Nephron (organoid): ENCODE data around the gene ZC2HC1C.

ENCODE experiments used
- H3K27ac Mint-ChIP-seq, 3 experiments: 2 replicates each; pipeline ENCODE4 v1.8.0; 2020; ENCODE audit warnings: mixed read lengths in 3 of 3, mild to moderate bottlenecking in 2 of 3, moderate library complexity in 1 of 3
- H3K27me3 Mint-ChIP-seq: 2 replicates; pipeline ENCODE4 v1.8.0; 2021; ENCODE audit warnings: low read depth, mild to moderate bottlenecking, moderate library complexity, mixed read lengths
- H3K36me3 Mint-ChIP-seq: 2 replicates; pipeline ENCODE4 v1.8.0; 2020; ENCODE audit warnings: low read depth, mixed read lengths
- H3K4me1 Mint-ChIP-seq: 2 replicates; pipeline ENCODE4 v1.8.0; 2020; ENCODE audit warnings: mixed read lengths
- H3K4me3 Mint-ChIP-seq, 3 experiments: 2 replicates each; pipeline ENCODE4 v1.8.0; 2020; ENCODE audit warnings: mild to moderate bottlenecking in 3 of 3, mixed read lengths in 3 of 3, moderate library complexity in 2 of 3
- H3K9me3 Mint-ChIP-seq: 2 replicates; pipeline ENCODE4 v1.8.0; 2020; ENCODE audit warnings: mixed read lengths
- TF ChIP-seq, protein P1 (sequence below), 3 experiments: fragments of 200-600 bp; sonication (generic); IDR thresholded peaks; one replicate each; pipeline ENCODE4 v1.5.0; 2021; ENCODE audit warnings: antibody characterized with exemption in 3 of 3; ENCODE audit not compliant: unreplicated experiment in 3 of 3

ZC2HC1C gene

DNA sequence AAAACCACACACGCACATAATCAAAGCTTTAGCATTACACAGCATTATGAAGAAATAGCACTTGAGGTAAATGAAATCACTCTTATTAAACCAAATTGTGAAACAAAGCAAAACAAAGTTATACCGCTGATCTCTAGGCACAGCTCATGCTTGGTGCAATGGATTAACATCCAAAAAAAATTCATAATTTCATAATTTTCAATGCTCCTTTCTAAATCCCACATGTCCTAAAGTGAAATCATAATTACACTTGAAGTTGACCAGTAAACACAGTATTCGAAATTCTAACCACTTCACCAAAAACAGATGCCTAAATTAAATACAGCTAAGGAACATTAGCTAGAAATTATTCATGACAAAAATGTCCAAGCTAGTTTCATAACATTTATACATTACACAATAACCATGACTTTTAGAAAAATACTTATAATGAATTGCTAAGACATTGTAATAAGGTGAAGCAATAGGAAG is 19.7 kb upstream of the ZC2HC1C start:
- H3K9me3 Mint-ChIP-seq, result peaks cover 4% of the 10 kb centered on the region
- H3K27ac Mint-ChIP-seq, result peak overlapping the region; percentile 89 to 96 (median 90)
- H3K36me3 Mint-ChIP-seq, result peaks cover 43% of the 10 kb centered on the region
- H3K27me3 Mint-ChIP-seq, result no peaks in the 10 kb centered on the region
- H3K4me3 Mint-ChIP-seq, result peak overlapping the region; percentile 81 to 85 (median 84)
- TF ChIP-seq, protein P1, sequence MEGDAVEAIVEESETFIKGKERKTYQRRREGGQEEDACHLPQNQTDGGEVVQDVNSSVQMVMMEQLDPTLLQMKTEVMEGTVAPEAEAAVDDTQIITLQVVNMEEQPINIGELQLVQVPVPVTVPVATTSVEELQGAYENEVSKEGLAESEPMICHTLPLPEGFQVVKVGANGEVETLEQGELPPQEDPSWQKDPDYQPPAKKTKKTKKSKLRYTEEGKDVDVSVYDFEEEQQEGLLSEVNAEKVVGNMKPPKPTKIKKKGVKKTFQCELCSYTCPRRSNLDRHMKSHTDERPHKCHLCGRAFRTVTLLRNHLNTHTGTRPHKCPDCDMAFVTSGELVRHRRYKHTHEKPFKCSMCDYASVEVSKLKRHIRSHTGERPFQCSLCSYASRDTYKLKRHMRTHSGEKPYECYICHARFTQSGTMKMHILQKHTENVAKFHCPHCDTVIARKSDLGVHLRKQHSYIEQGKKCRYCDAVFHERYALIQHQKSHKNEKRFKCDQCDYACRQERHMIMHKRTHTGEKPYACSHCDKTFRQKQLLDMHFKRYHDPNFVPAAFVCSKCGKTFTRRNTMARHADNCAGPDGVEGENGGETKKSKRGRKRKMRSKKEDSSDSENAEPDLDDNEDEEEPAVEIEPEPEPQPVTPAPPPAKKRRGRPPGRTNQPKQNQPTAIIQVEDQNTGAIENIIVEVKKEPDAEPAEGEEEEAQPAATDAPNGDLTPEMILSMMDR (IDR thresholded peaks at IDR 0.05; ENCODE audit: unreplicated experiment in 3 of 3), result no peak
- peaks cover 27% of the 10 kb centered on the region for H3K4me1 Mint-ChIP-seq

DNA sequence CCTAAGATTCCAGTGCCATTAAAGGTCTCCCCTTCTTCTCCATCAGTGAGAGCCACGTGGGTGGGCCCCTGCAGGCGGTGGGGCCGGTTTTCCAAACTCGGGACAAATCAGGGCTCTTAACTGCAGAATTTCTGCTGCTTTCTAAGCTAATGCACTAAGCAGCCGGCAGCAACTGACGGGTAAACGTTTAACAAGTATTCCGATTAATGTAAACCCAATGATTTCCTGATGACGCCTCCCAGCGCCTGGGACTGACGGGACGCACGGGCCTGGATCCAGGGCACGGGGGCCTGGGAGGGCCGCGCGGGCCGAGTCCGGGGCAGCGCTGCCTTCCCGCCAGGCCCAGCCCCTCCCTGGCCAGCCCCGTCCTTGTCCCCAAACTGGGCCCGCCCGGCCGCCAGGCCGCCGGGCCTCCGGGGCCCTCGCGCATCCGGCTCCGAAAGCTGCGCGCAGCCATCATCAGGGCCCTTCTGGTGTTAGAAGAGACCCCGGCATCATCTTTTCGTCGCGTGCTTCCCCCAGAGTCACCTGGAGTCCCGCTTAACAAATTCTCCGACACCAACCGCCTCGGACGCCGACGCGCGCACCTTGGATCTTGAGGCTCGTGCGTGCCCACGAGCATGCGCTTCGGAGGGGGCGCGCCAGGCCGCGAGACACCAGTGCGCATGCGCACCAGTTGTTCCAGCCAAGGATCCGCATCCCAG is 18.4 kb upstream of the ZC2HC1C start, which contains the start of gene MLH3:
Gene MLH3 (minus strand): TSS at position 616 of the 704 bp plus-strand sequence. CDS start 1,812 bp downstream, outside the sequence.
- H3K27me3 Mint-ChIP-seq, result no peaks in the 10 kb centered on the region
- peak within 1 kb of the TSS; percentile 94 to 97 (median 96) for H3K4me3 Mint-ChIP-seq
- peaks cover 50% of the 10 kb centered on the region for H3K36me3 Mint-ChIP-seq
- H3K9me3 Mint-ChIP-seq, result peaks cover 4% of the 10 kb centered on the region
- H3K27ac Mint-ChIP-seq, result peak within 1 kb of the TSS; percentile 96 to 98 (median 98)
- H3K4me1 Mint-ChIP-seq, result peaks cover 15% of the 10 kb centered on the region
- TF ChIP-seq, protein P1 (IDR thresholded peaks at IDR 0.05; ENCODE audit: unreplicated experiment in 3 of 3), result no peak

DNA sequence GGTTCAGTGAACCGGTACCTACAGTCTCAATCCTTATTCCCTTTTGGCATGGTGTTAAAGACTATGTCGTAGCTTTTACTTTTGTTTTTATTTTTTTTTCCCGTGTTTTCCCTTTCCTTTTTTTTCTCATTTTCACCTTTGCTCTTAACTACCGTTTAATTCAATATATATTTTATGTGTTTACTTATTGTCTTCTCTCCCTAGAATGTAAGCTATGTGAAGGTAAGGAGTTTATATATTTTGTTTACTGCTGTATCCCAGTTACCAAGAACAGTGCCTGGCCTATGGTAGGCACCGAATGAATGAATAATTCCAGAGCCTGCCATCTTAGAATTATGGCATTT is 17.9 kb upstream of the ZC2HC1C start:
- TF ChIP-seq, protein P1 (IDR thresholded peaks at IDR 0.05; ENCODE audit: unreplicated experiment in 3 of 3), result no peak
- H3K27me3 Mint-ChIP-seq, result no peaks in the 10 kb centered on the region

DNA sequence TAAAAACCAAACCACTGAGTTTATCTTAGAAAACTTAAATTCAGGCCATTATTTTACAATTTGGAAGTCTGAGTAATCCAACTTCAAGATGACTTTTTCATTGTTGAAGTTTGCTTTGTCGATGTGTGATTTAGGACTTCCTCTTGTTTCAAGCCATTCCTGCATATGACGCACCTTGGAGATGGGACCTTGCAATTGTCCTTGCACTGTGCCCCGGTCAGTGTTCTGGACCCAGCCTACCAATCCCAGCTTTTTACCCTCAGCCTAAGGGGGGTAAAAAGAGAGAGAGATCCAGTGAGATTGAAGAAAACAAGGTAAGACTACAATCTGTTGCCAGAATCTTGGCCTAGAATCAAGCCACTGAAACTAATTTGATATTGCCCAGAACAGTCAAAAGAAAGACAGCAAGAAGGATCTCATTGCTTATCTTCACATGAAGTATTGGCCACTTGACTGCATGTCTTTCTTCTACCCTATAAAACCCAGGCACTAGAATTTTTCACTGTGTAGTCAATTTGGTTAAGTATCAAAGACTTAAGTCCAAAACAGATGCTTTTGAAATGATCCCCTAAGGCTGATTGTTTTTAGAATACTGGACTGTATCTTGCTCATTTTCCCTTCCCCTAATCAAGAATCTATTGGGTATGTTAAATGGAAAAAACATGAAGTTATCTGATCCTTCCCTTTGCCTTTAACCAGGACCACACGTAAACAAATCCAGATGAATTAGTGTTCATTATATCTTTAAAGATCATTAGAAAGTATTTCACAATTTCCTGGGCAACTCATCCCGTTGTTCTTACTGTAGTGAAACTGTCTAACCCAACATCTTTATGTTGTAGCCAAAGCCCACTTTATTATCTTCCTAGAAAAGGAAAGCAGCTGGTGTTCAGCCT is 15.8 kb upstream of the ZC2HC1C start:
- peaks cover 11% of the 10 kb centered on the region for H3K4me1 Mint-ChIP-seq
- peak overlapping the region in 2 of 3 experiments; percentile 44 to 48 for H3K27ac Mint-ChIP-seq
- H3K27me3 Mint-ChIP-seq, result no peaks in the 10 kb centered on the region
- TF ChIP-seq, protein P1 (IDR thresholded peaks at IDR 0.05; ENCODE audit: unreplicated experiment in 3 of 3), result no peak
- H3K36me3 Mint-ChIP-seq, result peaks cover 37% of the 10 kb centered on the region
- peaks cover under 1% of the 10 kb centered on the region for H3K9me3 Mint-ChIP-seq
- peak overlapping the region in 2 of 3 experiments; percentile 24 to 40 for H3K4me3 Mint-ChIP-seq

More for the DNA sequence above, 17.9 kb upstream of the ZC2HC1C start:
- Mint-ChIP-seq H3K27ac (peak overlapping the region; percentile 96 to 98 (median 98)), H3K36me3 (peaks cover 49% of the 10 kb centered on the region), H3K9me3 (peaks cover 4% of the 10 kb centered on the region), H3K4me1 (peaks cover 11% of the 10 kb centered on the region), H3K4me3 (peak overlapping the region; percentile 94 to 97 (median 96))

DNA sequence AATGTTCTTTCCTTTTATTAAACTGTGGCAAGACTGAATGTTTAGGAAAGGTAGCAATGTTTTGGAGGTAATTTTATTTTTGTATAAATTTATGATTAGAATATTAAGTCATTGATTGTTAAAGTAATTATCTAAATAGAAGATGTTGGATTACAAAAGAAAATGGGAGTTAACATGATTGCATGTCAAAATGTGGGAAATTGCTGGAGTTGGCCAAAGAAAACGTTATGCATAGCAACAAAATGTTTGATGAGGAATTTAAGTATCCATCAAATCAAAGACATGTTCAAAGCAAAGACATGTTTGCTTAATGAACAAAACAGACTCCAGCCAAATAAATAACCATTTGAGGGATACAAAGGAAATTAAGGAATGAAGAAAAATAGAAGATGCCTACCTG is 15.0 kb upstream of the ZC2HC1C start:
- H3K27ac Mint-ChIP-seq, result peak overlapping the region in 1 of 3 experiments; percentile 48
- H3K4me3 Mint-ChIP-seq, result no peak overlapping the region
- H3K27me3 Mint-ChIP-seq, result no peaks in the 10 kb centered on the region
- H3K9me3 Mint-ChIP-seq, result no peaks in the 10 kb centered on the region
- peaks cover 11% of the 10 kb centered on the region for H3K4me1 Mint-ChIP-seq
- peaks cover 33% of the 10 kb centered on the region for H3K36me3 Mint-ChIP-seq
- TF ChIP-seq, protein P1 (IDR thresholded peaks at IDR 0.05; ENCODE audit: unreplicated experiment in 3 of 3), result no peak
